Retina (tissue), 1 donor: Measurements from ENCODE around the gene ISX.

Source experiments
- DNase-seq: peaks from one replicate; pipeline ENCODE4 v3.0.0-alpha.2; 2016

ISX gene

GRCh38 chr22:35053060-35053835 lies 12.7 kb upstream of the ISX start:
- DNase-seq, result no peak

GRCh38 chr22:35054064-35054463 lies 11.9 kb upstream of the ISX start:
- no peak for DNase-seq

- DNase-seq, result no peak
Observed at GRCh38 chr22:35056486-35056885, 9.5 kb upstream of the ISX start.

GRCh38 chr22:35057155-35057554 lies 8.8 kb upstream of the ISX start:
- DNase-seq, result no peak

GRCh38 chr22:35059632-35060031 lies 6.3 kb upstream of the ISX start:
- no peak for DNase-seq

GRCh38 chr22:35064664-35065063 lies 1.3 kb upstream of the ISX start:
- DNase-seq, result no peak

GRCh38 chr22:35065183-35065582 lies 775 bp upstream of the ISX start:
- DNase-seq, result no peak

- no peak for DNase-seq
Observed at GRCh38 chr22:35066768-35067167, 810 bp downstream of the ISX start.

GRCh38 chr22:35069541-35069940 lies 3.6 kb downstream of the ISX start:
- DNase-seq, result no peak

GRCh38 chr22:35070451-35071093 lies 4.6 kb downstream of the ISX start:
- DNase-seq, result no peak

GRCh38 chr22:35071784-35072183 lies 5.8 kb downstream of the ISX start:
- DNase-seq, result no peak

GRCh38 chr22:35072925-35073324 lies 7.0 kb downstream of the ISX start:
- no peak for DNase-seq

- no peak for DNase-seq
Observed at GRCh38 chr22:35074583-35074982, 8.6 kb downstream of the ISX start.

GRCh38 chr22:35076630-35077029 lies 10.7 kb downstream of the ISX start:
- no peak for DNase-seq

GRCh38 chr22:35085621-35086020 lies 19.7 kb downstream of the ISX start:
- DNase-seq, result no peak

GRCh38 chr22:35089139-35089538 lies 23.2 kb downstream of the ISX start:
- no peak for DNase-seq

- no peak for DNase-seq
Observed at GRCh38 chr22:35092406-35092805, 26.4 kb downstream of the ISX start.

- no peak for DNase-seq
Observed at GRCh38 chr22:35098921-35099320, 33.0 kb downstream of the ISX start.

- no peak for DNase-seq
Observed at GRCh38 chr22:35099883-35100282, 33.9 kb downstream of the ISX start.

- DNase-seq, result no peak
Observed at GRCh38 chr22:35102663-35103062, 36.7 kb downstream of the ISX start.

- no peak for DNase-seq
Observed at GRCh38 chr22:35103761-35104160, 37.8 kb downstream of the ISX start.

GRCh38 chr22:35104491-35104890 lies 38.5 kb downstream of the ISX start:
- no peak for DNase-seq

GRCh38 chr22:35109616-35110015 lies 43.7 kb downstream of the ISX start:
- no peak for DNase-seq

- DNase-seq, result no peak
Observed at GRCh38 chr22:35111244-35111643, 45.3 kb downstream of the ISX start.

- DNase-seq, result no peak
Observed at GRCh38 chr22:35113341-35113740, 47.4 kb downstream of the ISX start.
